Activated CD4-positive, CD25-positive, alpha-beta regulatory T cell treated with anti-CD3 and anti-CD28 coated beads, Interleukin-2, amount 50 U/mL, for 16 hours (primary cell): Measurements from ENCODE around the gene HOXA3.
A peak's percentile ranks its signal among the peaks of the same experiment; 100 is the strongest.

Source experiments
- DNase-seq: peaks from one replicate; pipeline ENCODE4 v3.0.0-alpha.2; 2020; ENCODE audit warnings: low read depth, low spot score

HOXA3 gene

GRCh38 chr7:27103489-27104226, 48.7 kb downstream of the HOXA3 start:
- no peak for DNase-seq

- no peak for DNase-seq
Observed at GRCh38 chr7:27102581-27103442, 49.6 kb downstream of the HOXA3 start, which contains the start of gene HOXA2. TSS of gene HOXA2 (minus strand) at chr7:27102683. CDS start at chr7:27102500, 183 bp downstream.

GRCh38 chr7:27101957-27102580, 50.3 kb downstream of the HOXA3 start:
- DNase-seq: no peak

GRCh38 chr7:27101171-27101956, 51.0 kb downstream of the HOXA3 start:
- DNase-seq: no peak

- DNase-seq: no peak
Observed at GRCh38 chr7:27100694-27101170, 51.7 kb downstream of the HOXA3 start.

GRCh38 chr7:27099453-27100370, 52.7 kb downstream of the HOXA3 start:
- DNase-seq: no peak

GRCh38 chr7:27098578-27099451, 53.6 kb downstream of the HOXA3 start:
- DNase-seq: no peak

GRCh38 chr7:27097686-27098577, 54.5 kb downstream of the HOXA3 start:
- DNase-seq: no peak

- no peak for DNase-seq
Observed at GRCh38 chr7:27096768-27097514, 55.4 kb downstream of the HOXA3 start.

GRCh38 chr7:27095897-27096767, 56.3 kb downstream of the HOXA3 start, which contains the start of gene HOXA1:
TSS of gene HOXA1 (minus strand) at chr7:27096000. CDS start at chr7:27095912, 88 bp downstream.
- peak; percentile 43 for DNase-seq

- DNase-seq: no peak
Observed at GRCh38 chr7:27095050-27095896, 57.1 kb downstream of the HOXA3 start.

GRCh38 chr7:27094304-27095049, 57.9 kb downstream of the HOXA3 start:
- DNase-seq: no peak

GRCh38 chr7:27093184-27093895, 59.0 kb downstream of the HOXA3 start:
- no peak for DNase-seq

- no peak for DNase-seq
Observed at GRCh38 chr7:27092819-27093110, 59.6 kb downstream of the HOXA3 start.
